Astrocyte (in vitro differentiated cells and primary cell): ENCODE data around the gene CDC42BPA.

ENCODE experiments used
- CTCF ChIP-seq: IDR thresholded peaks from 2 replicates; pipeline ENCODE4 v1.5.1; 2011; ENCODE audit warnings: low read depth, mild to moderate bottlenecking, inconsistent platforms, low read length, moderate library complexity; ENCODE audit not compliant: insufficient read depth
- EZH2 ChIP-seq: IDR thresholded peaks from 2 replicates; pipeline ENCODE4 v1.6.1; 2012; ENCODE audit warnings: mild to moderate bottlenecking, low read length, inconsistent platforms; ENCODE audit not compliant: insufficient read depth

- TF ChIP-seq CTCF (no peak), EZH2 (no peak)
Measured at GRCh38 chr1:227265891-227266290, 52.4 kb downstream of the CDC42BPA start.
